ENCODE measurements around the gene GDF2. TPM values are rescaled to one million over a fixed set of nuclear protein-coding genes. Genes with fewer than 3 reads are reported as not detected.
A peak's percentile ranks its signal among the peaks of the same experiment; 100 is the strongest.

Gene GDF2
- total RNA-seq, 1 donor from 2014 or later, result not detected

- TF ChIP-seq, protein P1, sequence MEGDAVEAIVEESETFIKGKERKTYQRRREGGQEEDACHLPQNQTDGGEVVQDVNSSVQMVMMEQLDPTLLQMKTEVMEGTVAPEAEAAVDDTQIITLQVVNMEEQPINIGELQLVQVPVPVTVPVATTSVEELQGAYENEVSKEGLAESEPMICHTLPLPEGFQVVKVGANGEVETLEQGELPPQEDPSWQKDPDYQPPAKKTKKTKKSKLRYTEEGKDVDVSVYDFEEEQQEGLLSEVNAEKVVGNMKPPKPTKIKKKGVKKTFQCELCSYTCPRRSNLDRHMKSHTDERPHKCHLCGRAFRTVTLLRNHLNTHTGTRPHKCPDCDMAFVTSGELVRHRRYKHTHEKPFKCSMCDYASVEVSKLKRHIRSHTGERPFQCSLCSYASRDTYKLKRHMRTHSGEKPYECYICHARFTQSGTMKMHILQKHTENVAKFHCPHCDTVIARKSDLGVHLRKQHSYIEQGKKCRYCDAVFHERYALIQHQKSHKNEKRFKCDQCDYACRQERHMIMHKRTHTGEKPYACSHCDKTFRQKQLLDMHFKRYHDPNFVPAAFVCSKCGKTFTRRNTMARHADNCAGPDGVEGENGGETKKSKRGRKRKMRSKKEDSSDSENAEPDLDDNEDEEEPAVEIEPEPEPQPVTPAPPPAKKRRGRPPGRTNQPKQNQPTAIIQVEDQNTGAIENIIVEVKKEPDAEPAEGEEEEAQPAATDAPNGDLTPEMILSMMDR (IDR thresholded peaks at IDR 0.05), result no peak
- DNase-seq (ENCODE audit: extremely low spot score, unreplicated experiment), result no peak
- Mint-ChIP-seq H3K4me1 (ENCODE audit: unreplicated experiment) (no peaks in the 10 kb centered on the region), H3K36me3 (ENCODE audit: unreplicated experiment) (no peaks in the 10 kb centered on the region), H3K4me3 (ENCODE audit: unreplicated experiment) (no peak overlapping the region), H3K27ac (ENCODE audit: unreplicated experiment) (no peak overlapping the region), H3K9me3 (ENCODE audit: unreplicated experiment) (no peaks in the 10 kb centered on the region), H3K27me3 (ENCODE audit: unreplicated experiment) (peaks cover 68% of the 10 kb centered on the region)
Observed at GRCh38 chr10:47337310-47337709, 15.1 kb downstream of the GDF2 start.

DNA sequence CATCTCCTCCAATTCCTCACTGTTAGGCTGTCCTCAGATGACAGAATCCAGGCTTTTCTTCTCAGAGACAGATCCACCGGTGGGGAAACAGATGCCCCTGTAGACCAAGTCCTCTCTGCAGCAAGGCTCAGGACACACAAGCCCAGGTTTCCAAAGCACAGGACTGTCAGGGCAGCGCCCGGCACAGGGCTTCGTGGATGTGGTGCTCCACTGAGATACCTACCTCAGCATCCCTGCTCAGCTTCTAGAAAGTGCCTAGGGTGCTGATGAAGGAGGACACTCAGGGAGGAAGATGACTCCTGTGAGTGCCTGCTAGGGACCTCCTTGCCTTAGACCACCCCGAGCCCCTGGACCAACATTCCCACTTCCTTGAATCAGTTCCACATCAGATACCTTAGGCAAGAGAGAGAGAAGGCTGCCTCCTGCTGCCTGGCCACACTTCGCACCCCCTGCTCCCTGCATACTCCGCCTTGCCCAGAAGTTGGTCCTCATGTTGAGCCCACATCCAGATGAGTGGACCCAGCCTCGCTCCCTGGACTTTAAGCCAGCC lies 17.0 kb downstream of the GDF2 start:
- H3K4me1 Mint-ChIP-seq (ENCODE audit: unreplicated experiment), result no peaks in the 10 kb centered on the region
- H3K27me3 Mint-ChIP-seq (ENCODE audit: unreplicated experiment), result peaks cover 62% of the 10 kb centered on the region
- no peak overlapping the region for H3K27ac Mint-ChIP-seq (ENCODE audit: unreplicated experiment)
- no peak overlapping the region for H3K4me3 Mint-ChIP-seq (ENCODE audit: unreplicated experiment)
- no peaks in the 10 kb centered on the region for H3K36me3 Mint-ChIP-seq (ENCODE audit: unreplicated experiment)
- TF ChIP-seq, protein P1 (IDR thresholded peaks at IDR 0.05), result no peak
- no peaks in the 10 kb centered on the region for H3K9me3 Mint-ChIP-seq (ENCODE audit: unreplicated experiment)
- DNase-seq (ENCODE audit: extremely low spot score, unreplicated experiment), result no peak

GRCh38 chr10:47339759-47340607 lies 17.7 kb downstream of the GDF2 start:
- no peak overlapping the region for H3K4me3 Mint-ChIP-seq (ENCODE audit: unreplicated experiment)
- peaks cover 61% of the 10 kb centered on the region for H3K27me3 Mint-ChIP-seq (ENCODE audit: unreplicated experiment)
- no peaks in the 10 kb centered on the region for H3K36me3 Mint-ChIP-seq (ENCODE audit: unreplicated experiment)
- no peaks in the 10 kb centered on the region for H3K9me3 Mint-ChIP-seq (ENCODE audit: unreplicated experiment)
- TF ChIP-seq, protein P1 (IDR thresholded peaks at IDR 0.05), result no peak
- no peak for DNase-seq (ENCODE audit: extremely low spot score, unreplicated experiment)
- no peaks in the 10 kb centered on the region for H3K4me1 Mint-ChIP-seq (ENCODE audit: unreplicated experiment)
- H3K27ac Mint-ChIP-seq (ENCODE audit: unreplicated experiment), result no peak overlapping the region

DNA sequence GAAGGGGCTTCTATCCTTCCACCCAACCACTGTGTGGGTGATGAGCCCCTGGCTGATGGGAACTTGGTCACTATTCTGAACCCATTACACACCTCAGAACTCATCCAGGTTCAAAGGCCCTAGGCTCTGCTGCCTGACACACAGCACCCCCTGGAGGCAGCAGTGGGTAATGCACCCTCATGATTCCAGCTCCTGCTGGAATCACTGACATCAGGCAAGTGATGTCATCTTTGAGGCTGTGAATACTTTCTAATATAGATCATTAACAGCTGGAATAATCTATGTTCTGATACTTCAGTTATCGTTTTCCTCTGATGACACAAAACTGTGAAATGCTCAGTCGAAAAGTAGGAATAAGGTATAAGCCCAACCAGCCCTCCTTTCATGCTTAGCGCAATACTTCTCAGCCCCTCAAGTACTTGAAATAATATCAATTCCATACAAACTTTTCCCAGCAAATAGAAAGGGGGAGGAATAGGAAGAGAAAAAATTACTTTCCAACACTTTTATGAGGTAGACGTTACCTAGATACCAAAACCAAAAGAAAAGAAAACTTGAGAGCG lies 18.4 kb downstream of the GDF2 start:
- no peak for DNase-seq (ENCODE audit: extremely low spot score, unreplicated experiment)
- no peak overlapping the region for H3K4me3 Mint-ChIP-seq (ENCODE audit: unreplicated experiment)

More for the DNA sequence above, 18.4 kb downstream of the GDF2 start:
- no peaks in the 10 kb centered on the region for H3K9me3 Mint-ChIP-seq (ENCODE audit: unreplicated experiment)
- TF ChIP-seq, protein P1 (IDR thresholded peaks at IDR 0.05), result peak; percentile 94
- H3K36me3 Mint-ChIP-seq (ENCODE audit: unreplicated experiment), result no peaks in the 10 kb centered on the region
- no peaks in the 10 kb centered on the region for H3K4me1 Mint-ChIP-seq (ENCODE audit: unreplicated experiment)
- peaks cover 65% of the 10 kb centered on the region for H3K27me3 Mint-ChIP-seq (ENCODE audit: unreplicated experiment)
- no peak overlapping the region for H3K27ac Mint-ChIP-seq (ENCODE audit: unreplicated experiment)
